Nephron progenitor cell (in vitro differentiated cells): ENCODE measurements around the gene SPIRE2.
"Not testable (repeated sequence)": the region's sequence is repeated elsewhere in the genome, so short reads cannot be mapped to it uniquely, and the experiment has no call there.

Experiments used
- DNase-seq: peaks from one replicate; pipeline ENCODE4 v3.0.0; 2021
- H3K27ac Mint-ChIP-seq: 2 replicates; pipeline ENCODE4 v1.8.0; 2021; ENCODE audit warnings: mild to moderate bottlenecking, moderate library complexity, mixed read lengths
- H3K27me3 Mint-ChIP-seq: 2 replicates; pipeline ENCODE4 v1.8.0; 2021; ENCODE audit warnings: mild to moderate bottlenecking, low read depth, mixed read lengths; ENCODE audit not compliant: poor library complexity
- H3K36me3 Mint-ChIP-seq: 2 replicates; pipeline ENCODE4 v1.8.0; 2021; ENCODE audit warnings: low read depth, mixed read lengths
- H3K4me1 Mint-ChIP-seq: 2 replicates; pipeline ENCODE4 v1.8.0; 2021; ENCODE audit warnings: mixed read lengths
- H3K4me3 Mint-ChIP-seq: 2 replicates; pipeline ENCODE4 v1.8.0; 2021; ENCODE audit warnings: mild to moderate bottlenecking, moderate library complexity, mixed read lengths
- H3K9me3 Mint-ChIP-seq: 2 replicates; pipeline ENCODE4 v1.8.0; 2021; ENCODE audit warnings: mild to moderate bottlenecking, moderate library complexity, mixed read lengths
- CTCF ChIP-seq: fragments of 200-600 bp; sonication (generic); IDR thresholded peaks from 2 replicates; pipeline ENCODE4 v1.5.0; 2021; ENCODE audit warnings: antibody characterized with exemption

The SPIRE2 gene

GRCh38 chr16:89785523-89786155 lies 42.6 kb upstream of the SPIRE2 start:
- H3K4me1 Mint-ChIP-seq: peaks cover 8% of the 10 kb centered on the region
- H3K27me3 Mint-ChIP-seq: peaks cover 3% of the 10 kb centered on the region
- peak overlapping the region; percentile 47 for H3K27ac Mint-ChIP-seq
- no peak overlapping the region for H3K4me3 Mint-ChIP-seq
- H3K9me3 Mint-ChIP-seq: no peaks in the 10 kb centered on the region
- DNase-seq: no peak
- TF ChIP-seq CTCF: no peak
- H3K36me3 Mint-ChIP-seq: peaks cover 61% of the 10 kb centered on the region

GRCh38 chr16:89786474-89787364 lies 41.6 kb upstream of the SPIRE2 start:
- peak overlapping the region; percentile 90 for H3K27ac Mint-ChIP-seq
- no peaks in the 10 kb centered on the region for H3K9me3 Mint-ChIP-seq
- H3K36me3 Mint-ChIP-seq: peaks cover 61% of the 10 kb centered on the region
- H3K27me3 Mint-ChIP-seq: peaks cover 3% of the 10 kb centered on the region
- peaks cover 8% of the 10 kb centered on the region for H3K4me1 Mint-ChIP-seq
- no peak for TF ChIP-seq CTCF
- DNase-seq: no peak
- no peak overlapping the region for H3K4me3 Mint-ChIP-seq

- Mint-ChIP-seq H3K4me1 (peaks cover 7% of the 10 kb centered on the region), H3K27ac (no peak overlapping the region), H3K4me3 (no peak overlapping the region), H3K27me3 (peaks cover 3% of the 10 kb centered on the region), H3K36me3 (peaks cover 61% of the 10 kb centered on the region), H3K9me3 (no peaks in the 10 kb centered on the region)
- no peak for TF ChIP-seq CTCF
- DNase-seq: no peak
Measured at GRCh38 chr16:89787365-89787805, 40.9 kb upstream of the SPIRE2 start.

- Mint-ChIP-seq H3K27me3 (no peaks in the 10 kb centered on the region), H3K4me3 (no peak overlapping the region), H3K36me3 (peaks cover 66% of the 10 kb centered on the region), H3K9me3 (no peaks in the 10 kb centered on the region), H3K4me1 (no peaks in the 10 kb centered on the region), H3K27ac (no peak overlapping the region)
- TF ChIP-seq CTCF: no peak
- no peak for DNase-seq
Measured at GRCh38 chr16:89791278-89791995, 36.8 kb upstream of the SPIRE2 start.

- H3K36me3 Mint-ChIP-seq: peaks cover 60% of the 10 kb centered on the region
- not testable (repeated sequence) for H3K4me1 Mint-ChIP-seq, H3K9me3 Mint-ChIP-seq, H3K4me3 Mint-ChIP-seq, H3K27ac Mint-ChIP-seq, H3K27me3 Mint-ChIP-seq
- DNase-seq: peak; percentile 57
- peak; percentile 63 for TF ChIP-seq CTCF
Measured at GRCh38 chr16:89793092-89793491, 35.2 kb upstream of the SPIRE2 start.
